Vagina (tissue), 2 donors: Measurements from ENCODE around the gene TSPAN4. TPM values are rescaled to one million over a fixed set of nuclear protein-coding genes. Genes with fewer than 3 reads are reported as not detected.

Source experiments
- DNase-seq, 2 donors: peaks; one replicate each; pipeline ENCODE4 v3.0.0-alpha.2; 2017; ENCODE audit errors: extremely low spot score in 2 of 2
- H3K27ac ChIP-seq: fragments of 200-600 bp; sonication (generic); one replicate; pipeline ENCODE4 v1.5.1; 2019
- H3K27me3 ChIP-seq: fragments of 200-600 bp; sonication (generic); one replicate; pipeline ENCODE4 v1.5.1; 2019
- H3K36me3 ChIP-seq, 2 donors: fragments of 200-600 bp; sonication (generic); one replicate each; pipeline ENCODE4 v1.5.1; 2017 to 2019
- H3K4me1 ChIP-seq: fragments of 200-600 bp; sonication (generic); one replicate; pipeline ENCODE4 v1.5.1; 2019
- H3K4me3 ChIP-seq, 2 donors: fragments of 200-600 bp; sonication (generic); 1 replicate in 1 of 2; 2 replicates in 1 of 2; pipeline ENCODE4 v1.5.1; 2016 to 2019
- H3K9me3 ChIP-seq: fragments of 200-600 bp; sonication (generic); one replicate; pipeline ENCODE4 v1.5.1; 2019
- POLR2A ChIP-seq, 2 donors: fragments of 450-650 bp; IDR thresholded peaks; one replicate each; pipeline ENCODE4 v1.6.1; 2017; ENCODE audit warnings: antibody characterized with exemption in 2 of 2, mild to moderate bottlenecking in 2 of 2, moderate library complexity in 2 of 2
- POLR2AphosphoS5 ChIP-seq, 2 donors: sonication (generic); formaldehyde crosslinking; IDR thresholded peaks; one replicate each; pipeline ENCODE4 v1.9.0; 2017; ENCODE audit warnings: antibody characterized with exemption in 2 of 2, mild to moderate bottlenecking in 2 of 2, low read depth in 1 of 2; ENCODE audit not compliant: insufficient read depth in 1 of 2
- intact Hi-C: fragments of 100-400 bp; cut with DNase I; formaldehyde crosslinking; loops from one replicate; pipeline ENCODE4 v1.15.1; 2023
- total RNA-seq: library from RNA; depleted of rRNA; stranded (reverse); fragments of >200 nt; gene quantifications from one replicate; pipeline ENCODE4 v1.2.3, GENCODE V29; 2016
- TF ChIP-seq, protein P1 (sequence below), 3 experiments: fragments of 450-650 bp in 2 of 3; fragments of 200-600 bp in 1 of 3; sonication (generic) in 1 of 3; IDR thresholded peaks; one replicate each; pipeline ENCODE4 v1.5.1; 2017 to 2019; ENCODE audit warnings: antibody characterized with exemption in 3 of 3, mild to moderate bottlenecking in 2 of 3, moderate library complexity in 2 of 3

Gene TSPAN4
- total RNA-seq, 1 donor from 2014 or later, result 99.0 TPM

DNA sequence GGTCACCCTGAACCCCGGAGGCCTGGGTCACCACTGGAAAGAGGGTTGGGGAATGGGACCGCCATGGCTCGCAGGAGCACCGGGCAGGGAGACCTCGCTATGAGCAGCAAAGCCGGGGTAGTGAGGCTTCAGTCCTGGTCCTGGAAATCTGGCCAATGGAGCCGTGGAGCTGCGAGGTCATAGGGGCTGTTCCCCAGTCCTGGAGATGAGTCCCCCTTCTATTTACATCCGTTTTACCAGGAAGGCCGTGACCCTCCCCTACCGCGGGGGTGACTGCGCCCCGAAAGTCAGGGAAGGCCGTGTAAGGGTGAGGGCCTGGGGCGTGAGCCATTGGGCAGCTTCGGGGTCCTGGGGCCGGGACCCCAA, 38.1 kb upstream of the TSPAN4 start:
- intact Hi-C loops, result no loop called here
- Histone ChIP-seq H3K4me3 (peak overlapping the region; percentile 49 to 54), H3K9me3 (no peaks in the 10 kb centered on the region), H3K36me3 (peaks cover 0 to 13% of the 10 kb centered on the region in 2 donors), H3K27me3 (no peaks in the 10 kb centered on the region), H3K4me1 (peaks cover 27% of the 10 kb centered on the region), H3K27ac (peak overlapping the region; percentile 88)
- TF ChIP-seq, protein P1, sequence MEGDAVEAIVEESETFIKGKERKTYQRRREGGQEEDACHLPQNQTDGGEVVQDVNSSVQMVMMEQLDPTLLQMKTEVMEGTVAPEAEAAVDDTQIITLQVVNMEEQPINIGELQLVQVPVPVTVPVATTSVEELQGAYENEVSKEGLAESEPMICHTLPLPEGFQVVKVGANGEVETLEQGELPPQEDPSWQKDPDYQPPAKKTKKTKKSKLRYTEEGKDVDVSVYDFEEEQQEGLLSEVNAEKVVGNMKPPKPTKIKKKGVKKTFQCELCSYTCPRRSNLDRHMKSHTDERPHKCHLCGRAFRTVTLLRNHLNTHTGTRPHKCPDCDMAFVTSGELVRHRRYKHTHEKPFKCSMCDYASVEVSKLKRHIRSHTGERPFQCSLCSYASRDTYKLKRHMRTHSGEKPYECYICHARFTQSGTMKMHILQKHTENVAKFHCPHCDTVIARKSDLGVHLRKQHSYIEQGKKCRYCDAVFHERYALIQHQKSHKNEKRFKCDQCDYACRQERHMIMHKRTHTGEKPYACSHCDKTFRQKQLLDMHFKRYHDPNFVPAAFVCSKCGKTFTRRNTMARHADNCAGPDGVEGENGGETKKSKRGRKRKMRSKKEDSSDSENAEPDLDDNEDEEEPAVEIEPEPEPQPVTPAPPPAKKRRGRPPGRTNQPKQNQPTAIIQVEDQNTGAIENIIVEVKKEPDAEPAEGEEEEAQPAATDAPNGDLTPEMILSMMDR (IDR thresholded peaks at IDR 0.05), result no peak
- no peak for TF ChIP-seq POLR2AphosphoS5 (IDR thresholded peaks at IDR 0.05; ENCODE audit: insufficient read depth in 1 of 2, low read depth in 1 of 2)
- no peak for TF ChIP-seq POLR2A (IDR thresholded peaks at IDR 0.05)
- DNase-seq, result no peak

DNA sequence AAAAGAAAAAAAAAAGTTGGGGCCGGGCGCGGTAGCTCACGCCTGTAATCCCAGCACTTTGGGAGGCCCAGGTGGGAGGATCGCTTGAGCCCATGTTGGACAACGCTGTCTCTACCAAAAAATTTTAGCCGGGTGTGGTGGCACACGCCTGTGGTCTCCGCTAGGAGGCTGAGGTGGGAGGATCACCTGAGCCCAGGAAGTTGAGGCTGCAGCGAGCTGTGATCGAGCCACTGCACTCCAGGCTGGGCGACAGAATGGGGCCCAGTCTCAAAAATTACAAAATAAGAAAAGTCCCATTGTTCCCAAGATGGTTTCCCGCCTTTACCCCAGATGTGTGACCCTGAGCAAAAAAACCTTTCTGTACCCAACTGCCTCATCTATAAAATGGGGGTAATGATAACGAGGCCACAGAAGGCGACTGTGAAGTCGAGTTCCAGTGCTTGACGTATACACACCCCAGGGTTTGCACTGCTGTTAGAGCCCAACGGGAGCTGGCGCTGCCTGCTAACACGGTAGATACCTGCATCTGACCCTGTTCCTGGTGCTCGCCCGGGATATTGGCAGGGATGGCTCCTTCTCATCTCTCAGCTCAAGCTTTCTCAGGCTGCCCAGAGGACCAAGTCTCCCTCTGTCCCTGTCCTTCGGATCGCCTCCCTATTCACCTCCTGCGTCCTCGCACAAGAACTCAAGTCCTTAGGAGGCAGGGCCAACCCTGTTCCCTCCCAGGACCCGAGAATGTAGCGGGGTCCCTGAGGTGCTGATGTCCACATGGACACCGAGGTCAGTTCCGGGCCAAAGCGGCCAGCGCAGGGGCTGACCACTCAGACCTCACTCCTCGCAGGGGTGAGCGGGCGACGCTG, 34.0 kb upstream of the TSPAN4 start:
- peak in 1 of 2 donors; percentile 95 for DNase-seq
- Histone ChIP-seq H3K27me3 (no peaks in the 10 kb centered on the region), H3K36me3 (peaks cover 0 to 28% of the 10 kb centered on the region in 2 donors), H3K27ac (peak overlapping the region; percentile 96), H3K4me1 (peaks cover 50% of the 10 kb centered on the region), H3K4me3 (peak overlapping the region; percentile 86 to 98), H3K9me3 (no peaks in the 10 kb centered on the region)
- intact Hi-C loops, result loop anchor here (5.0 kb wide), 1 partner anchor 34 kb away; the partner anchor contains the start of genes POLR2L and TSPAN4
- TF ChIP-seq POLR2AphosphoS5 (IDR thresholded peaks at IDR 0.05; ENCODE audit: insufficient read depth in 1 of 2, low read depth in 1 of 2) (no peak), POLR2A (IDR thresholded peaks at IDR 0.05) (no peak)
- TF ChIP-seq, protein P1 (IDR thresholded peaks at IDR 0.05), result no peak

DNA sequence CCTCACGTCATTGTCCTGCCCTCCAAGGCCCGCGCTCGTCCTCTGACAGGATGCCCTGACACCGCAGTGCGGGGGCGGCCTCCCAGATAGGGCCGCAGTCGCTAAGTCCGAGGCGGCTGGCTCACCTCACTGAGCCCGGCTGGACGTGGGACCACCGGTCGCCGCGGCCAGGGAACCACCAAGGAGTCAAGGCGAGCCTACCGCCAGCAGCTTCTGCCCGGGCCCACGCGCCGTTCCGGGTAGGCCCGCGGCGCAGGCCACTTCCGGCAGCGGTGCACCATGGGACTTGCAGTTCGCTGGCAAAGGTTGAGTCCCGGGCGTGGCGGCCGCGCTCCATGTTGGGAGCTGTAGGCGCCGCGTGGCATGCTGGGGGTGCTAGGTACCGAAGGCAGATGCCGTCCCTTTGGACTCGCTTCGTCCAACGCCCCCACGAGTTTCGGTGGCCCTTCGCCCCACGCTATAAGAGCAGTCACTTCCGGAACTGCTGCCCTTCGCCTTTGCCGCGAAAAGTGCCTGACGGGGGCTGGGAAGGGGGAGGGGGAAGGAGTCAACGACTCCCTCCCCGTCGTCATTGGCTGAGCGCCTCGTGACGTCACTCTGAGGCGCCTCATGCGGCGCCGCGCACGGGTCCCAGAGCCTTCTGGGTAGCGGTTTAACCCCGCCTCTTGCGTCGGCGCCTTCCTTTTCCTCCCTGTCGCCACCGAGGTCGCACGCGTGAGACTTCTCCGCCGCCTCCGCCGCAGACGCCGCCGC, 33.2 kb upstream of the TSPAN4 start, which contains the start of gene RPLP2:
TSS of gene RPLP2 (plus strand) at position 681 of the 753 bp plus-strand sequence. CDS start 268 bp downstream, outside the sequence.
- intact Hi-C loops, result loop anchor here (5.0 kb wide), 1 partner anchor 33 kb away; the partner anchor contains the start of genes POLR2L and TSPAN4
- peak in 1 of 2 donors; percentile 99 for DNase-seq
- Histone ChIP-seq H3K4me3 (peak within 1 kb of the TSS; percentile 86 to 98), H3K27me3 (no peaks in the 10 kb centered on the region), H3K27ac (peak within 1 kb of the TSS; percentile 96), H3K36me3 (peaks cover 0 to 30% of the 10 kb centered on the region in 2 donors), H3K4me1 (peaks cover 42% of the 10 kb centered on the region), H3K9me3 (no peaks in the 10 kb centered on the region)
- TF ChIP-seq POLR2A (IDR thresholded peaks at IDR 0.05), result peak in 1 of 2 donors; percentile 90
- TF ChIP-seq POLR2AphosphoS5 (IDR thresholded peaks at IDR 0.05; ENCODE audit: insufficient read depth in 1 of 2, low read depth in 1 of 2), result peak; percentile 95 to 99
- TF ChIP-seq, protein P1 (IDR thresholded peaks at IDR 0.05), result peak in 1 of 3 experiments; percentile 4

DNA sequence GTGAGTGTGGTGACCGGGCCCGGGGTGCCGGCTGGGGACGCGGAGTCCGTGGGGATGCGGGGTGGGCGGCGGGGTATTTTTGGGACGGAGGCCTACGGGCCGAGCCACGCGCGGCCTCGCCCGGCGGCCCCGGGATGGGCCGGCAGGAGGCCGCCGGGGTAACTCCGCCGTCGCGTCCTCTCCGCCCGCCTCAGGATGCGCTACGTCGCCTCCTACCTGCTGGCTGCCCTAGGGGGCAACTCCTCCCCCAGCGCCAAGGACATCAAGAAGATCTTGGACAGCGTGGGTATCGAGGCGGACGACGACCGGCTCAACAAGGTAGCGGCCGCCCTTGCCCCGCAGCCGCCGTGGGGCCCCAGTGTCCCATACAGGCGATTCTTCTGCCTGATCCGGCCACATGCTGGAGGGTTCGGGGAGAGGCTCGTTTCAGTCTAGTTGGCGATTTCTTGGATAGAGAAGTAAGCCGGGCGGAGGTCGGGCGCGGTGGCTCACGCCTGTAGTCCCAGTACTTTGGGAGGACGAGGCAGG, 32.5 kb upstream of the TSPAN4 start:
- peaks cover 37% of the 10 kb centered on the region for H3K4me1 ChIP-seq
- TF ChIP-seq POLR2A (IDR thresholded peaks at IDR 0.05) (no peak), POLR2AphosphoS5 (IDR thresholded peaks at IDR 0.05; ENCODE audit: insufficient read depth in 1 of 2, low read depth in 1 of 2) (no peak)
- TF ChIP-seq, protein P1 (IDR thresholded peaks at IDR 0.05), result no peak

More for the DNA sequence above, 32.5 kb upstream of the TSPAN4 start:
- Histone ChIP-seq H3K4me3 (peak overlapping the region; percentile 86 to 98), H3K36me3 (peaks cover 0 to 30% of the 10 kb centered on the region in 2 donors), H3K27me3 (no peaks in the 10 kb centered on the region), H3K27ac (peak overlapping the region; percentile 96), H3K9me3 (no peaks in the 10 kb centered on the region)
- no peak for DNase-seq
- intact Hi-C loops, result no loop called here
